HG03066 (cell line): ENCODE results near the gene FLT3.
"Not testable (repeated sequence)": the region's sequence is repeated elsewhere in the genome, so short reads cannot be mapped to it uniquely, and the experiment has no call there.

Experiments used
- ATAC-seq: cut with Tn5 transposase; IDR thresholded peaks from one replicate; pipeline ENCODE4 v1.9.1; 2021; ENCODE audit warnings: low read depth; ENCODE audit not compliant: unreplicated experiment

Gene FLT3

DNA sequence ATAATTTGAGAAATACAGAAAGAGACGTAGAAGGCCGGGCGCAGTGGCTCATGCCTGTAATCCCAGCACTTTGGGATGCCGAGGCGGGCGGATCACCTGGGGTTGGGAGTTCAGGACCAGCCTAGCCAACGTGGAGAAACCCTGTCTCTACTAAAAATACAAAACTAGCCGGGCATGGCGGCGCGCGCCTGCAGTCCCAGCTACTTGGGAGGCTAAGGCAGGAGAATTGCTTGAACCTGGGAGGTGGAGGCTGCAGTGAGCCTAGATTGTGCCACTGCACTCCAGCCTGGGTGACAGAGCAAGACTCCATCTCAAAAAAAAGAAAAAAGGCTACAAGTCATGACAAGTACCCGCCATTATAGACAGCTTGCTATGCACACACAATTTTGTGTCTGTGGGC lies 95.4 kb downstream of the FLT3 start:
- ATAC-seq, result not testable (repeated sequence)

DNA sequence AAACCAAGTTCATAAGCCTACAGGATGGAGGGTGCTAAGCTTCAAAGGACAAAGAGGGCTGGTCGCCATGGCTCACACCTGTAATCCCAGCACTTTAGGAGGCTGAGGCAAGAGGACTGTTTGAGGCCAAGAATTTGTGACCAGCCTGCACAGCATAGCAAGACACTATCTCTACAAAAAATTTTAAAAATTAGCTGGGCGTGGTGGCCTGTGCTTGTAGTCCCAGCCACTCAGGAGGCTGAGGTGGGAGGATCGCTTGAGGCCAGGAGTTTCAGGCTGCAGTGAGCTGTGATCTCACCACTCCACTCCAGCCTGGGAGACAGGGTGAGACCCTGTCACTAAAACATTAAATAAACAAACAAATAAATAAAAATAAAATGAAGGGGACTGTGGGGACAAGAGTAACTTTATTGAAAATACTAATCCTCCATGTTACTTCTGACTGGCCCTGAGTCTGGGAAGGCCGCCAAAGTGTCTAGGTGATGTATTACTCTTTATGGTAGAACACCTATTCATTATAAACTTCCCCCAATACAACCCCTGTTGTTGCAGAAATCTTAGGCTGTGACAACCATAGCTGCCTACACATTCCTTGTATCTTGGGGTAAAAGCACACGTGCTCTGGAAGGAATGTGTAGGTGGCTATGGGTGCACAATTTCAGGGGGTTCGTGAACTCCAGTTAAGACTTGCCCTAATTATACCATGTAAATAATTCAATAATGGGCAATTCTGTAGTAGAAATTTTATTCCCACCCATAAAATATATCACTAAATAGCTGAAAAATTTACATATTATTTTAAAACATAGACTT lies 97.3 kb downstream of the FLT3 start:
- ATAC-seq, result no peak

DNA sequence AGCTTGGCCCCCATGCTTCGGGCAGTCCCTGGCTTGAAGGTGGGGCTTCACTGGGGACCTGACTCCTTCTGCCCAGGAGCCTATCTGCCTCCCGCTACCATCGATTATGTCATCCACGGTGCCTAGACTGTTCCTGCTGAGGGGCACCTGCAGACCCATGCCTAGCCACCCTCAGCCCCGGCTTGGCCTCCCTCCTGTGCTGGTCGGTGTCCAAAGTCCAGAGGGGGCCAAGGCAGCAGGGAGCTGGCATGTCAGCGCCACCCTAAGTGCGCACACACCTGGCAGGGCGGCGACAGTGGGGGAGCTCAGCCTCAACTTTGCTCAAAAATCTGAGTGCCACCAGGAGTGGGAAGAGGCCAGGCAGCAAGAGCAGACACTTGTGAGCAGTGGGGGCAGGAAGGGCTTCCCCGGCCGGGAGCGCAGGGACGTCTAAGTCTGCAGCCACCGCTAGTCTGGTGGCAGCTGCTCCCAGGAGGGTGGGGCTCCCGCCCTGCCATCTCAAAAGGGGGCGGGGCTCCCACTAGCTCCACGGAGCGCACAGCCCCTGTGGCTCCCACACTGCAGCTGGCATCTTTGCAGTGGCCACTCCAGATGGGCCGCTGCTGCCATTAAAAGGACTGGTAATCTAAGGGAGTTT lies 98.4 kb downstream of the FLT3 start:
- ATAC-seq, result no peak

DNA sequence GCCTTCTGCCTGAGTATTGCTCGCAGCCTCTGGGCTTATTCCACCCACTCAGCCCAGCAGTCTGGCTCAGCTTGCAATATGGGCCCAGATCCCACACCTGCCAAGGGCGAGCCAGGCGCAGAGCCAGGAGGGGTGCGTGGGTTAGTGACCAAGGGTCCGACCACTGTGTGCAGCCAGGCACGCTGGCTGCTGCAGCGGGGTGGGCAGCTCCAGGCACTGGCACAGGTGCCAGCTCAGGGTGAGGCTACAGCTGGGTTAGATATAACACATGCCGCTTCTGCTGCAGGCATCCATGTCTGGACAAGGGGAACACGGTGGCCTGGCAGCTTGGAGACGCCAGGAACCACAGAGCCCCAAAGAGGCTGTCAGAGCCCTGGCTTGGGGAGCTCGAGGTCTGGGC lies 99.3 kb downstream of the FLT3 start:
- no peak for ATAC-seq

DNA sequence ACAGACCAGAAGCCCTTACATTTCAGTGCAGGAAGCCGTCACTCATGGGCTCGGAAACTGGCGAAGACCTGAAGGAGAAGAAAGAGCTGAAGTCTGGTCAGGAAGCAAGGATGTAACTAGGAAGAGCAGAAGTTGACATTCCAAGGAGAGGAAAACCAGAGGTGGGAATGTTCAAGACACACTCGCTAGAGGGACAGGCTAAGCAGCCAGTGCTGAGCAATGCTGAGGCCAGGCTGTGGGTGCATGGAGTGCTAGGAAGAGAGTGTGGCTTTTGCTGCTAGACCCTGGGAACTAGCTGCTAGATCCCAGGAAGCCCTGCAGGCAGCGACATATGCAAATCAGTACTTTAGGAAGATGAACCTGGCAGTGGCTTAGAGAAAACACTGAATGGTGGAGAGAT lies 99.8 kb downstream of the FLT3 start:
- no peak for ATAC-seq

DNA sequence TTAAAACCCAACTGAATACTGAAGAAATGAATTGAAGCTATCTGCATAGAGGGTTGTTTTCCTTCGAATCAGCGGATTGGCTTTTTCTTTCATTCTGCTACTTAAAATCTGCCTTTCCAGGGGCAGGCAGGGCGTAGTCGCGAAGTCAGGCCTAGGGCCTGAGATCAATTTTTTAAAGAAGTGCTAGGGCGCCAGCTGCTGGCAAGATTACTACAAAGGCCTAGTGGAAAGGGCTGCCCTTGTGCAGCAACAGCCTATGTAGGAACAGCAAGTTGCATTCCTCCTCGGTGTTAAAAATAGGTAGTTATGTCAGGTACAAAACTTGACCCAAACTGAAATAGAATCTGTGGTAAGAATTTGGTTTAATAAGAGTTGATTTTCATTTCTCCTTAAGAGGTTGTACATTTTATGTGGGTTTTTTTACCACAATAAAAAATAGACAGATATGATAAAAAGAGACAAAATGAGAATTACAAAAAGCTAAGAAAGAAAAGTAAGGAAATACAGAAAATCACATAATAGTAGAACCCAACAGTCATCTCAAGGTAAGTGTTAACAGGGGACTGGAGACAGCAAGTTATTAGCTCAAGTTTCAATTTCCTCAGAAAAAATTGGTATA lies 102.4 kb downstream of the FLT3 start:
- ATAC-seq, result no peak

DNA sequence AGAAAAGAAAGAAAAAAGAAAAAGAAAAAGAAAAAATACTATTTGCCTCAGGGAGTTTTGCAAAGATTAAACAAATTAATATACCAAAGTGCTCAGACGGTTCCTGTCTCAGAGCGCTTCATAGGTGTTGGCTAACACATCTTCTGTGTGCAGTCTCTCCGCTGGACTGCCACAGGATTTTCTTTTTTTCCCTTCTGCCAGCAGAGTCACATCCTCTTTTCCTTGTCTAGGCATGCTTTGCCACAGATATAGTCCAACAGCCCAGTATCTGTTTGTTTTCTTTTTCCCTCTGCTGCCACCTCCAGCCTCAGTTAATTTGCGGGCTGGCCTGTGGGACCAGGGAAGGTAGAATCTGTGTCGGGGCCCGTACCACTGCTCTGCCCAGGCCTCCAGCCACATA lies 108.5 kb downstream of the FLT3 start:
- ATAC-seq, result no peak

DNA sequence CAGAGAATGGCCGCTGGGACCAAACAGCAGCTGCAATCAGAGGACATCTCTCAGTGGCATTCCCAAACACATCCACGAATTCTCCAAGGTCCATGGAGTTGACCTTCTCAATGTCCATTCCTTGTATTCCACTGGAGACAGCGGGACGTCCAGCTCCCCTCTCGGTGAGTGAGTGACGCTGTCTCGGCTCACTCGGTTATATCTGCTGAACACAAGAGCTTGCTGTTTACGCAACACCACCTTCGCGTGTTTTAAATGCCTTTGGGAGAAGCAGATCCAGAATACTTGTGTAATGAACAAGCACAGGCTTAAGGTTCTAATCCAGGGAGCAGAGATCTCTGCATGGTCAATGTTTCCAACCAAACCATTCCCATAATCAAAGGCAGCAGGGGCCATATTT lies 111.9 kb downstream of the FLT3 start, which contains the start of gene URAD:
Gene URAD (minus strand): TSS at position 174 of the 400 bp plus-strand sequence. CDS start 56 bp downstream, at position 118.
- no peak for ATAC-seq

DNA sequence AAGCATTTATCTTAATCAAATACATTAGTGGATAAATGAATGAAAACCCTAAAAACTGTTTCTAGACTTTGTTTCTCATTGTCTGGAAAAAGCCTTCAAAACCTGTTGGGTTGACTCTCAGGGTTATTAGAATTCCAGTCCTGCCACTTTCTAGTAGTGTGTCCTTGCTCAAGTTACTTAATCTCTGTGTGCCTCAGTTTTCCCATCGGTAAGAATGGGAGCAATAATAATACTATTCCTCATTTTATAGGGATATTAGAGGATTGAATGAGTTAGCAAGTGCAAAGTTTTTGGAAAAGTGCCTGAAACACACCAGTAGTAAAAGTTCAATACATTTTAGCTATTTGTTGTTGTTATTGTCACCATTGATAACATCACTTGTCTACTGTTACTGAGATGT lies 114.8 kb downstream of the FLT3 start:
- no peak for ATAC-seq

DNA sequence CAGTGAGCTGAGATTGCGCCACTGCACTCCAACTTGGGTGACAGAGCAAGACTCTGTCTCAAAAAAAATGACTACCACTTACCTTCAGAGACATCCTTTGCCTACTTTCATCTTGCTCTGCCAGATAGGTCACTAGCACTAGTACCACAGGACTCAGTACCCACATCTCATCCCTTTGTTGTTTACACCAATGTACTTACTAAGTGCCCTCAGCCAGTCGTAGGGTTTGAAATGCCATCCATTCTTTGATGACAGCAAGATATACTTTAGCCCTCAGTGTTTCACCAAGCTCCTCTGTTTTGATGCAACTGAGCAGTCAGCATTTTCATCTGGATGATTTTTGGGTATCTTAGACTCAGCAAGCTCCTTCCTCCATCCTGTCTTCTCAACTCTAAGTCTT lies 118.0 kb downstream of the FLT3 start:
- ATAC-seq, result no peak

DNA sequence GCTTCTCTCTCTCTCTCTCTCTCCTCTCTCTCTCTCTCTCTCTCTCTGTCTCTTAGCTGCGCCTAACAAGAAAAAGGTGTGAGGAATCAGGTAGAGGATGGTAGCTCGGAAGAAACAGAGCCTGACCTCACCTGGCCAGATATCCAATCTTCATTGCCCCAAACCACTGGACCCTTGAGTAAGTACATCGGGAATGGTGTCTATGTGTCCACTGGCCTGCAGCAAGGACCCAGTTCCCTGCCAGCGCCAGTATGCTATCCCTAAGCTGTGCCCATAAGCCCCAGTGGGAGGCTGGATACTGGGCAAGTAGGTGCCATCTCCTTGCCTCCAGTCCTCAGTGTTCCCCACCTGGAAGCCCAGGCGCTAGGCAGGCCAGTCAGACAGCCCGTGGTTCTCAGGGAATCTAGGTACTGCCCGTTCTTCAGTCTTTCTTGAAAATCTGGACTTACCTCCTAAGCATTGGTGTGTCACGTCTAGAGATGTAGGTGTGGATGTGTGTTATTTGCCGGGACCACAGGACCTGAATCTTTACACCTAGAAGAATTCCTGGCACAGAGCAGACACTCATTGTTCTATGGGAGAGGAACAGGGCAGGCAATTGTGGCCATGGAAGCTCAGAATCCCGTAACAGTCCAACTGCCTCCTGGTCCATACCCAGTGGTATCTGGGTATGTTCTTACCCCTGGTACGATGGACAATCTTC lies 119.2 kb downstream of the FLT3 start:
- no peak for ATAC-seq

DNA sequence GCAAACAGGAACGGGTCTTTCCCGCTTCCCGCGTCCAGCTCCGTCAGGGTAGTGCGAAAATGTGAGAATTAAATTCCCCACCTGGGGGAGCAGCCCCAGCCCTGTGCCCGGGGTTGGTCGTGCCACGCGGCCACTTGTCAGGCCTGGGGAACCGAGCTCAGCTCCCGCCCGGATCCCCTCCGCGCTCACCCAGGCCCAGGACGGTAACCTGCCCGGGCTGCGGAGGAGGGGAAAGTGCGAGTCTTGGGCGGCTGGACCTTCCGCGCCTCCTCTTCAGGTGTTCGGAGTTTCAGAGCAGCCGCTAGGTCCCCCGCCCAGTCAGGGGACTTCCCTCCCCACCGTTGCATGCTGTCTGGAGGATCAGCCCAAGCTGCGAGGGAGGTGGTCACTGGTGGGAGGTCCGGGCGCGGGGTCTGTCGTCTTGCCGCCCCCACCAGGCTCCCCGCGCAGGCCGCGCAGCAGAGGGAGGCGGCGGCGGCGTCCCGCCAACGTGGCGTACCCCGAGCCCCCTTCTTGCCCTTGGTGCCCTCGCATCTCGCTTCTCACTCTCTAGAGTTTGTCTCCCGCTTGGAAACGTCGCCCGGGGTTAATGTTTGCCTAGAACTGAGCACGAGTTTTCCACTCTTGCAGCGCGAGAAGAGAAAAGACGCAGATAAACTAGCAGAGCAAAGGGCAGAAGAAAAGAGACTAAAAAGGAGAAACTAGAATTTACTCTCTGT lies 119.9 kb downstream of the FLT3 start:
- ATAC-seq, result no peak

DNA sequence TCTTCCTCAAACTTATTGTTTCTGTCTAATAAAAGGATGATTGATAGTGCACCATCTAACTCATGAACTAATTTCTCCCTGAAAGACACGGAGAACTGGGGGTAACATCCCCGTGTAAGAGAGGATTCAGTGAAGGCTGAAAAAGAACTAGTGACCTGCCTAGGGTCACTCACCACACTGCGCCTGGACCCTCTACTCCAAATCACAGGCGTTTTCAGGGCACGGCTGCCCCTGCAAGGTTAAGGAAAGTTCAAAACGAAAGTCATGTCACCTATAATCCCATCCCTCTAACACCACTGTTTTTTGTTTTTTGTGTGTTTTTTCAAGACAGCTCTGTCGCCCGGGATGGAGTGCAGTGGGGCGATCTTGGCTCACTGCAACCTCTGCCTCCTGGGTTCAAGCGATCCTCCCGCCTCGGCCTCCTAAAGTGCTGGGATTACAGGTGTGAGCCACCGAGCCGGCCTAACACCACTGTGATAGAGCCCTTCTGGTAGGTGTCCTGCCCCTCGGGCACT lies 120.6 kb downstream of the FLT3 start:
- no peak for ATAC-seq

DNA sequence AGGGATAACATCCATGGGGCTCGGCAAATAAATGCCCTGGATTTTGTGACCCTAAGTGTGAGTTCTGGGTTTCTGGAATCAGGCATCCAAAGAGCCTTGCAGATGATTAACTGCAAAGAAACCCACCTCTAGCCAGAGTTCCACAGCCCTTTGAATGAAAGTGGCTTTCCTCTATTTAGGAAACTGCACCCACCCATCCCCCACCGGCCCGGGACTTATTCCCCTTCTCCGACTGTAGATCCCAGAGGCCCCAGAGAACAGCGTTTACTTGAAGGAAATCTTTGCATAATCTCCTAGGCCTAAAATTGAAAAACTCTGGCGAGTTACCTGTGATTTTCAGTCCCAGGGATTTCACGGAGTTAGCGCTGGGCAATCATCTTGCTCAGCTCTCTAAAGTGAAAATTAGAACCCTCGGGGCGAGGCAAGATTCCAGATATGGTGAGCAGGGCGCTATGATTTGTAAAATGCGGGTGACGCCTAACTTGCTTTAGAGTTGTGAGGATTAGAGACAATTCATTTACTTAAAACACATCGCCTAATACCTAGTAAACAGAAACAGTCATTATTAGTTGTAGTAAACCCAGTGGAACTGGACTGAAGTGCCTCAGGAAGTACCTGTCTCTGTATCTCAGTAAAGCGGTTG lies 121.3 kb downstream of the FLT3 start:
- ATAC-seq, result no peak

DNA sequence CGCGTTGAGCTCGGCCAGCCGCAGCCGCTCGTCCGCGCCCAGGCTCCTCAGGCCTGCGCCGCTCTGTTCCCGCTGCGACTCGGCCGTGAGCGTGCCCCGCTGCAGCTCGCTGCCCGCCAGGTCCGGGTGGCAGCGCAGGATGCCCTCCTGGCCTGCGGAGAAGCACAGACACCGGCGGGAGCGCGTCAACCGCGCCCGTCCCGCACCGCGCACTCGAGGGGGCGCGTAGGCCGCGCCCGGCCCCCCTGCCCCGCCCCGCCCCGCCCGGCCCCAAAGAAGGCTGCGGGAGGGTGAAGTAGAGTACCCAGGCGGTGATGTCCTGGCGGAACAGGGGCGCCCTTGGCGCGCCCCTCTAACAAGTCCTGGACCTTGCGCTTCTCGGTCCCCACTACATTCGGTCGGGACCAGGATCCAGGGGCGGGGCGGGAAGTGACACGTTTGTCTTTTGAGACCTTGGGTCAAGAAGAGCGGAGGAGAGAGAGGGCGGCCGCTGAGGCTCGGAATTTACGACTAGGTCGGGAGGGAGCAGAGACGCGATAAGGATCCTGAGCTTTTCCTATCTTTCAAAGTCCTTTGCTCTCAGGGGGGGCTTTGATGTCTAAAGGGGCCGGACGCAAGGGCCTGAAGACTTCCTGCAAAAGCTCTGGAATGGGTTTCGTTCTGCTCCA lies 121.9 kb downstream of the FLT3 start:
- no peak for ATAC-seq

DNA sequence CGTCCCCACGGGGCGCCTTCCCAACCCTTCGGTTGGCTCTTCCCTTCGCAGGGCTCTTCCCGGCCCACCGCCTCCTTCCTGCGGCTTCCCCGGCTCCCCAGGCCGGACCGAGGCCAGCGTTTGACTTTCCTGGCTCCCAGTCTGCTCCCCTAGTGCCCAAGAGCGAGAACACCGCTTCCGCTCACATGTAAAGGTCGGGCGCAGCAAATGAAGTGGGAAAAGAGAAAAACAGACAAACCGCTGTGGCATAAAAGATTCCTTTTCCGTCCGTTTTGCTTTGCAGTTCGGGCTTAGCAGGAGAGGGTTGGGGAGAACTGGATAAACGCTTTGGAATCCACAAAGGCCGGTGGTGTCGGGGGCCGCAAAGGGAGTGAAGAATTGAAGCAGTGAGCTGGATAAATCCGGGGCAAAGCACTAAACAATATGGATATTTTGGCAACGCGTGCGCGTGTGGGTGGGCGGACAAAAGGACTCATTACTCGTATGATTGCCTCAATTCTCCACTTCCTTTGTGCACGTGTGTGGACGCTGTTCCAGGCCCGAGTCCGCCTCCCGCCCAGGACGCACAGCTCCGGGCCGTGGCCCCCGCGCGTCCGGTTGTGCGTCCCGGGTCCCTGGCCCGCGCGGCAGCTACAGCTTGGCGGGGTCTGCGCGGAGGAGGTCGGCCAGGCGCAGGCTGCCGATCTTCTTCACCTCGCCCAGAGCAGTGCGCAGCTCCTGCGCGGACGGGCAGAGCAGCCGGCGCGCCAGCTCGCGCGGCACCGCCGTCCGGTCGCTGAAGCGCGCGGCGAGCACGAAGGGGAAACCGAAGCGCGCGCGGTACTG lies 122.7 kb downstream of the FLT3 start:
- ATAC-seq, result no peak

DNA sequence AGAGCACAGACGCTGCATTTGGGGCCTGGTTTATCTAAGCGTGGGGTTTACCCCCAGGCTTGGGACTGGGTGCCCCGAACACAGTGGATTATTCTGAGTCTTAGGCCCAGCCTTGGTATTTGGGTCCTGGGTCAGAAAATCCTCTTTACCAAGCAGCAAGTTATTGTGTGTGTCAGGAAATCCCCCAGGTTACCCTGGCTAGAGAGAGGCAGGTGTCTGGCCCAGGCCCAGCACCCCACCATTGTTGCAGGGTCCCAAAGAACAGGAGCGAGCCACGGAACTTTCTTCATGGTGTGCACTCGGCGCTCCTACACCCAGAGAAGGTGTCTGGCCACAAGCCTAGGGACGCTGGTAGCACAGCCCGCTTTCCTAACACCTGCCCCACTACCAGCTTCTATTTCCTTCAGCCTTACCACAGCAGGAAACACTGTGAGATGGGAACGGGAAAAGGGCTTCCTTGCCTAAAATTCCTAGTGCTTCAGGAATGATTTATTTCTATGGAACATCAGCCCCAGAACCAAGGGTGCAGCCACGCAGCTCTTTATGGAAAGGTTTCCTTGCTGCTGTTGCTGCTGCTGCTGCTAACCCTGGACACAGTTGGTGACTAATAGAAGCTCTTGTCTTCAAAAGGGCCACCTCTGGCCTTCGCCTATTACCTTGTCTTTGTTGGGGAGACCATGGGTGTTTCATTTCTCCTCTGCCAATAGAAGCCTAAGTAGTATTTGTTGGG lies 123.8 kb downstream of the FLT3 start:
- no peak for ATAC-seq
